K562 (cell line): Measurements from ENCODE around the gene MADCAM1. TPM values are rescaled to one million over a fixed set of nuclear protein-coding genes. Genes with fewer than 3 reads are reported as not detected.

Experiments used
- BCL6 ChIP-seq: fragments of 250-450 bp; sonication (Bioruptor Pico); IDR thresholded peaks from 2 replicates; pipeline ENCODE4 v1.4.0; 2020
- BCOR ChIP-seq: fragments of 450-650 bp; IDR thresholded peaks from 2 replicates; pipeline ENCODE4 v1.6.1; 2016
- BRCA1 ChIP-seq, 2 experiments: fragments of 450-650 bp in 1 of 2; sonication (generic) in 1 of 2; formaldehyde crosslinking in 1 of 2; IDR thresholded peaks; 2 replicates each; pipeline versions ENCODE4 v1.5.0 to v1.6.1; 2017 to 2020; ENCODE audit warnings: mild to moderate bottlenecking in 1 of 2, missing genetic modification reagents in 1 of 2
- CHD7 ChIP-seq: fragments of 200-600 bp; sonication (generic); IDR thresholded peaks from one replicate; pipeline ENCODE4 v1.6.1; 2012; ENCODE audit warnings: mild to moderate bottlenecking, low read depth, low read length, inconsistent platforms
- CREB1 ChIP-seq, 2 experiments: sonication (generic) in 1 of 2; formaldehyde crosslinking in 1 of 2; IDR thresholded peaks; 2 replicates each; pipeline versions ENCODE4 v1.6.1 to v1.8.0; 2012 to 2022; ENCODE audit warnings: inconsistent platforms in 1 of 2, mild to moderate bottlenecking in 1 of 2, missing genetic modification reagents in 1 of 2, moderate library complexity in 1 of 2
- RBM25 ChIP-seq: fragments of 200-400 bp; formaldehyde crosslinking; IDR thresholded peaks from 2 replicates; pipeline ENCODE4 v1.6.1; 2018; ENCODE audit warnings: low read length, low read depth, moderate library complexity; ENCODE audit not compliant: severe bottlenecking
- SREBF2 ChIP-seq: sonication (generic); formaldehyde crosslinking; IDR thresholded peaks from 2 replicates; pipeline ENCODE4 v1.4.0; 2020; ENCODE audit warnings: mild to moderate bottlenecking, missing genetic modification reagents
- STAG1 ChIP-seq: sonication (generic); formaldehyde crosslinking; IDR thresholded peaks from 2 replicates; pipeline ENCODE4 v1.5.0; 2020; ENCODE audit warnings: missing genetic modification reagents, borderline replicate concordance
- TAF7 ChIP-seq: fragments of 450-650 bp; IDR thresholded peaks from 2 replicates; pipeline ENCODE4 v1.6.1; 2016; ENCODE audit warnings: missing genetic modification characterization, missing compliant biosample characterization
- TFE3 ChIP-seq: fragments of 450-650 bp; formaldehyde crosslinking; IDR thresholded peaks from 2 replicates; pipeline ENCODE4 v1.4.0; 2020; ENCODE audit warnings: mild to moderate bottlenecking, mixed read lengths
- ZBTB33 ChIP-seq: sonication (generic); formaldehyde crosslinking; IDR thresholded peaks from 2 replicates; pipeline ENCODE4 v1.8.1; 2023; ENCODE audit warnings: mild to moderate bottlenecking, missing genetic modification reagents
- ZNF124 ChIP-seq: sonication (generic); formaldehyde crosslinking; IDR thresholded peaks from 2 replicates; pipeline ENCODE4 v1.8.1; 2022; ENCODE audit warnings: missing genetic modification reagents
- polyA plus RNA-seq, 8 experiments: library from polyadenylated mRNA; depleted of rRNA in 4 of 8; stranded (reverse) in 5 of 8; unstranded in 3 of 8; fragments of >200 nt; fragmentation: Nextera tagmentation in 2 of 8; fragmentation: Illumina TruSeq in 1 of 8; extraction: Ambion mirVana in 2 of 8; extraction: Trizol in 1 of 8; gene quantifications; 2 replicates each; pipeline versions ENCODE4 v1.2.1 to v1.2.3, GENCODE V29; 2011 to 2014; ENCODE audit warnings: inconsistent platforms in 1 of 8, missing spikeins in 1 of 8
- total RNA-seq, 7 experiments: library from RNA; depleted of rRNA in 6 of 7; stranded (reverse); fragments of >200 nt in 6 of 7; fragmentation: Illumina TruSeq in 2 of 7; extraction: Trizol in 2 of 7; gene quantifications; 2 replicates each; pipeline versions ENCODE4 v1.2.1 to v1.2.3, GENCODE V29; 2011 to 2021; ENCODE audit warnings: low replicate concordance in 1 of 7

Gene MADCAM1
- total and polyA plus RNA-seq, 9 of the 15 experiments (the other 6 are each of a cell fraction or from before 2014, with no cell fraction given) = 0.09 to 0.36 (median 0.09) TPM; not detected in 6

GRCh38 chr19:510606-511100, 14.4 kb downstream of the MADCAM1 start (continued):
- TF ChIP-seq CHD7 = no peak
- no peak for TF ChIP-seq BCOR
- TF ChIP-seq ZNF124 = no peak
- TF ChIP-seq BCL6 = no peak
- no peak for TF ChIP-seq BRCA1 (IDR thresholded peaks at IDR 0.05)
- no peak for TF ChIP-seq BRCA1 (CRISPR knock-in tag; IDR thresholded peaks at IDR 0.05)
- TF ChIP-seq ZBTB33 (CRISPR knock-in tag) = peak; percentile 92
- no peak for TF ChIP-seq CREB1 (IDR thresholded peaks at IDR 0.05)
- TF ChIP-seq CREB1 (CRISPR knock-in tag; IDR thresholded peaks at IDR 0.05) = peak; percentile 72; the same call in 1 of the 2 replicates
- TF ChIP-seq SREBF2 (CRISPR knock-in tag) = no peak
- peak; percentile 62; the same call in 1 of the 2 replicates for TF ChIP-seq STAG1 (CRISPR knock-in tag)
- TF ChIP-seq TAF7 (tag) = no peak
- no peak for TF ChIP-seq TFE3
- TF ChIP-seq RBM25 = no peak
